Stimulated activated CD4-positive, alpha-beta T cell treated with anti-CD3 and anti-CD28 coated beads, Interleukin-15, amount 100 ng/mL, for 1 hour (primary cell): Measurements from ENCODE around the gene CNTROB.

ENCODE experiments used
- DNase-seq, 2 donors: peaks; one replicate each; pipeline ENCODE4 v3.0.0-alpha.2; 2020; ENCODE audit warnings: low read depth in 1 of 2, low spot score in 1 of 2

Gene CNTROB

GRCh38 chr17:7982666-7983065, 50.7 kb downstream of the CNTROB start:
- no peak for DNase-seq

DNA sequence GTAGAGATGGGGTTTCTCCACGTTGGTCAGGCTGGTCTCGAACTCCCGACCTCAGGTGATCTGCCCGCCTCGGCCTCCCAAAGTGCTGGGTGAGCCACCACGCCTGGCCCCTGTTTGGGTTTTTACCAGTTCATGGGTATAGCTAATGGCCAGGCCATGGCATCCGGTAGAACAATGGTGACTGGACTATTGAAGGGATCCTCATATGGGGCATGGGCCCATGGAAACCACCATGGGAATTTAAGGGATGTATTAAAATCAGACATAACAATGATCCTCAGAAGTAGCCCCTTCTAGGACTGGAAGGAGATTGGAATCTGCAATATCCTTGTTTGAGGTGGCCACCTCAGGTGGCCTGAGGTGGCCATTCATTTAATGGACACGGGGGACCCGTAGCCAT, 52.9 kb downstream of the CNTROB start:
- DNase-seq = no peak

DNA sequence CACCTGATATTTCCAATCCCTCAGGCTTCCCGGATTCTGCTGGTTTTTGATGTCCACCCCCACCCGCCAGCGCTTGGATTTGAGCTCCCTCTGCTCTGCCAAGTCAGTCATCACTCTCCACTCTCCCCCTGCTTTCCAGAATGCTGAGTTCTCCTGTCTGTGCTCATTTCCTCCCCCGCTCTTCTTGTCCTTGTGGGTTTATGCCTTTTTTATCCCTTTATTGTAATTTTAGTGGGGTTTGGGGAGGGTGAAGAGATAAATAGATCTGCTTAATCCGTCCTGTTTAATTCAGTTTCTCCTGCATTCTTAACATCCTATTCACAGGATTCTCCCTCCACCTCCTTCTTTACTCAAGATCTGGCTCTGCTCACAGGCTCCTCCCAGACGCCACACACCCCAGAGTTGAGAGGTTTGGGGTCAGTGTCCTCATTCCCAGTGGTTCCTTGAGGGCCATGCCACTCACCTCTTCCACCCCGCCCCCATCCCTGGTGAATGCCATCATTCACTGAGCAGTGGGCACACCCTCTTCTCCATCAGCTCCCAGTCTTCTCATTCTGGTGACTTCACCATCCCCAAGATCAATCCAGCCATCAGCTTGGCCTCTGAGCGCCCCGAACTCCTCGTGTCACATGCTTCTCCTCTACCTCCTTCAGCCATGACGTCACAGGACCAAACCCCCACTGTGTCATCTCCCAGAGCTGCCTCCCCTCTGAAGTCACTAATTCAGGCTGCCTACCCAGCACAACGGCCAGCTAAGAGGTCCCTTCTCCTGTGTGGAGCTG, 55.3 kb downstream of the CNTROB start:
- no peak for DNase-seq

- DNase-seq = no peak
Observed at GRCh38 chr17:7988750-7989178, 56.8 kb downstream of the CNTROB start.

GRCh38 chr17:7989781-7990655, 58.0 kb downstream of the CNTROB start:
- peak; percentile 90 to 96 for DNase-seq

DNA sequence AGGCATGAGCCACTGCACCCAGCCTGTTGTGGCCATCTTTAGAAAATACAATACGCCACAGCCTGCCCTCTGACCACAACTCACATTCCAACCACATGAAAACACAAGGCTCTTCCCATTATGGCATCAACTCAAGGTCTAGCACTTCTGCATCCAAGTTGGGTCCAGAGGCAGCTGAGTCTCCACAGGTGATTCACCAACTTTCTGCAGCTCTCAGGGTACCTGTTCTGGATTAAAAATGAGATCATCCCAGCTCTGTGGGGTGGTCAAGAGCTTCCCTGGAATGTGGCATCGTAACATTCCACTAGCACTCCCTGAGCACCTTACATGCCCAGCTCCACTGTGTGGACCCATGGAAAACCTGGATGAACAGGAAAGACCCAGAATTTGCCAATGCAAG, 60.5 kb downstream of the CNTROB start:
- no peak for DNase-seq

DNA sequence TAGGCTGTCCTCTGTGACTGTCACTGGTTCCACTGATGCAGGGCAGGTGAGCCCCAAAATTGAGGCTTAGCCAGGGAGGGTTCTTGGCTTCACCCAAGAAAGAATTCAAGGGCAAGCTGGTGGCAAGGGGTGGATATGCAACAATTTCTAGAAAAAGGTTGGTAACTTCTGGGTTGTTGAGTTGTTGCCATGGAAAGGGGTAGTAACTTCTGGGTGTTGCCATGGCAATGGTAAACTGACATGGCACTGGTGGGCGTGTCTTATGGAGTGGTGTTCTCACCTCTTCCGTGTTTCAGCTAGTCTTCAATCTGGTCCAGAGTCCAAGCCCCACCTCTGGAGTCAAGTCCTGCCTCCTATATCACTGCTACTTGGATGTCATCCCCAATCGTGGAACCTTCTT, 60.9 kb downstream of the CNTROB start:
- DNase-seq = no peak

- DNase-seq = no peak
Observed at GRCh38 chr17:7993972-7994589, 62.1 kb downstream of the CNTROB start.

- DNase-seq = no peak
Observed at GRCh38 chr17:7995724-7996123, 63.7 kb downstream of the CNTROB start.

GRCh38 chr17:7997186-7997585, 65.2 kb downstream of the CNTROB start:
- no peak for DNase-seq
